Activated CD4-positive, alpha-beta T cell treated with anti-CD3 and anti-CD28 coated beads for 4 hours (primary cell): ENCODE measurements around the gene KYAT1.
A peak's percentile ranks its signal among the peaks of the same experiment; 100 is the strongest.

Source experiments
- DNase-seq, 2 donors: peaks; one replicate each; pipeline ENCODE4 v3.0.0-alpha.2; 2020

KYAT1 gene

DNA sequence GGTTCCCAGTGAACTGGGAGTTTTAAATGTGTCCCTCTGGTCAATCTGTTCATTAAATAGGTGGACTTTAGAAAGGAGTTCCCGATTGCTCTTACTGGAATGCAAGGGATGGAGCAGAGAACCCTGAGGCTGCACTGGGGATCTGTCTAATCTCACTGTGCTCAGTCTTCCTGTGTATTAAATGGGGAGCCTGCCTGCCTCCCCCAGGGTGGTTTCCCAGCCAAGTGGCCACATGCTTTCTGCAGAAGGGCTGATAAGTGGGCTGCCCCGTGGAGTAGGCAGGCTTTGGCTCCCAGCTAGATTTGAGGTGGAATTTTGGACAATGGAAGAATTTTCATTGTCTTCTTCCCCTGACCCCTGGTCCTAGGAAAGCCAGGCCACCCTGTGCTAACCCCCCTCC is 25.0 kb upstream of the KYAT1 start:
- no peak for DNase-seq

DNA sequence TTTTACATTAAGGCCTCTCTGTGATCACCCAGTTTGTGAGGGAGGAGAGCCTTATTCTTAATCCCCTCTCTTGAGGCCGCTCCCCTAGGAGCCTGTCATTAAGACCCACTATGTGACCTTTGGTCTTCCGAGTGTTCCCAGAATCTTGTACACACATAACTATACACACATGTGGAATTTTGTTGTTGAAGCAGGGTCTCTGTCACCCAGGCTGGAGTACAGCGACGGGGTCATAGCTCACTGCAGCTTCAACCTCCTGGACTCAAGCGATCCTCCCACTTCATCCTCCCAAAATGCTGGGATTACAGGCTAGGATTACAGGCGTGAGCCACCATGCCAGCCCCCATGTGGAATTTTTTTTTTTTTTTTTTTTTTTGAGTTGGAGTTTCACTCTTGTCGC is 24.2 kb upstream of the KYAT1 start:
- no peak for DNase-seq

DNA sequence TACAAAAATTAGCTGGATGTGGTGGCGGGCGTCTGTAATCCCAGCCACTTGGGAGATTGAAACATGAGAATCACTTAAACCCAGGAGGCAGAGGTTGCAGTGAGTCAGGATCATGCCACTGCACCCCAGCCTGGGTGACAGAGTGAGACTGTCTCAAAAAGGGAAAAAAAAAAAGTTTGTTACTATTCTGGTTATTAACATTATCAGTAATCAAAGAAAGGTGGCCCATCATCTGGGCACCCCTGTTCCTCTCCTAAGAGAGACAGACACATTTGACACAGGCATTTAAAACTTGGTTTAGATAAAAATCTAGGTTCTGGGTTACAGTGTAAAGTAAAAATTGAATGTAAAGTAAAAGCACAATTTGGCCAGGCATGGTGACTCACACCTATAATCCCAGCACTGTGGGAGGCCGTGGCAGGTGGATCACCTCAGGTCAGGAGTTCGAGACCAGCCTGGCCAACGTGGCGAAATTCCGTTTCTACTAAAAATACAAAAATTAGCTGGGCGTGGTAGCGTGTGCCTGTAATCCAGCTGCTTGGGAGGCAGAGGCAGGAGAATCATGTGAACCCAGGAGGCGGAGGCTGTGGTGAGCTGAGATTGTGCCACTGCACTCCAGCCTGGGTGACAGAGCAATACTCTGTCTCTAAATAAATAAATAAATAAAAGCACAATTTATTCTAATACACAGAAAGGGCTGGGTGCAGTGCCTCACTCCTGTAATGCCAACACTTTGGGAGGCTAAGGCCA is 22.3 kb upstream of the KYAT1 start:
- DNase-seq, result no peak

DNA sequence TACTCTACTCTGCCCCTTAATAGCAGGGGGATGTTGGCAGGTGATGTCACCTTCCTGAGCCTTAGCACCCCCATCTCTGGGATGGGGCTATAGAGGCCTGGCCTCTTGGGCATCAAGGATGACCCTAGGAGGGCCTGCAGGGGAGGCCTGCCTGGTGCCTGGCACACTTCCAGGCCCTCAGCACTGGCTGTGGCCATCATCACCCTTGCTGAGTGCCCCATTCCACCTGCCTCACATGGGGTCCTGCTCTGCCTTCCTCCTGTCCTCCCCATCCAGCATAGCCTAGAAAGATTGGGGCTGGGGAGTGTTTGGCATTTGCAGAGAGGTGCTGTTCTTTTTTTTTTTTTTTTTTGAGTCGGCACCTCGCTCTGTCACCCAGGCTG is 21.3 kb upstream of the KYAT1 start:
- DNase-seq, result no peak

DNA sequence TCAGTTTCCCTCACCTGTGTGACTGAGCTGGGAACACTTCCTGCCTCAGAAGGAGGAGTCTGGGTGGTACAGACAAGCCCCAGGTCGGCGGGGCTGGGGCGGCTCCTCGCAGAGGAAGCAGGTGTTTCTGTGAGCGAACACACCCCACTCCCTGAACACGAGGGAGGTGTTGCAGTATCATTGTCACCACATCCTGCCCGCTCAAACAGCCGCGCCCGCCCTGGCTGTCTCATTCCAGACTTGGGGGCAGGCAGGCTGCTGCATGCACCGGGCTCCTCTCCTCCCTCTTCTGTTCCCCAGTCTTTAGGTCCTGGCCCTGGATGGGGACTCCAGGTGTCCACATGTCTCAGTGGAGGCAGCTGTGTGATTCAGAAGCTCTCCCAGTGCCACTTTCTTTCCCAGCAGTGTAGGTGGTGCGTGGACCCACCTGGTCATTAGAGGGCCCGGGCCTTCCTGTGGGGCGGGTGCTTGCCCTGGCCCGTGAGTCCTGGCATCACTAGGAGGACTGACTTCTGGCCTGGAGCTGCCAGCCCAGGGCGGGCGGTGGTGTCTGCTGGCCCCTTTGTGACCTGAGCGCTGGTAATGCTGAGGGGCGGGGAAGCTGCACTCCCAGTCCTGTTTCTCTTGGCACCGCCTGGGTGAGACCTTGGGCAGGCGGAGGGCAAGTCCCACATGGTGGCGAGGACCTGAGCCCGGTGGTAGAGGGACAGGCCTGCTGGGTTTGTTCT is 20.8 kb upstream of the KYAT1 start:
- peak; percentile 83 to 86 for DNase-seq

DNA sequence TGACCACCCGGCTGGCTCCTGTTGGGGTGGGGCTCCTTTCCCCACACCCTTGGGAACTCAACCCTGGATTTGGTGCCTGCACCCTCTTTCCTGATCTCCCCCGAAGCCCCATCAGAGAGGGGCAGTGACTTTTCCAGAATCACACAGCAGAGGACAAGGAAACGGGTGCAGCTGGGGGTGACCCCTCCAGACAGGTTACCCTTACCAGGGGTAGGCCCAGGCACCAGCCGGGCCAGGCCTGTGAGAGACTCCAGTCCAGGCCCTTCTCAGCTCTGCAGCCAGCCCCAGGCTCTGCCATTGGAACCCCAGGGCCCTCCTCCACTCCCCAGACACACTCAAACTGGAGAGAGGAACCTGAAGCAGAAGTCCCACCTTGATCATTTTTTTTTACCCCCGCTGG is 20.1 kb upstream of the KYAT1 start:
- no peak for DNase-seq

DNA sequence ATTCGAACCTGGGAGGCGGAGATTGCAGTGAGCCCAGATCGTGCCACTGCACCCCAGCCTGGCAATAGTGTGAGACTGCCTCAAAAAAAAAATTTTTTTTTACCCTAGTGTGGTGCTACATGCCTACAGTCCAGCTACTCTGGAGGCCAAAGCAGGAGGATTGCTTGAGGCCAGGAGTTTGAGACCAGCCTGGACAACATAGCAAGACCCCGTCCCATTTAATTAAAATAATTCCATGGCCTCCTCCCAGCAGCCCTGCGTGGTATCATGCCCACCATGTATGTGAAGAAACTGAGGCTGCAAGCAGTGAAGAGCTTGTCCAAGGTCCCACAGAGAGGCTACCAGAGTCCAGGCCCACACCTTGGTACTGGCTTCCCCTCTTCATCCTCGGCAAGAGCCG is 19.6 kb upstream of the KYAT1 start:
- DNase-seq, result no peak

DNA sequence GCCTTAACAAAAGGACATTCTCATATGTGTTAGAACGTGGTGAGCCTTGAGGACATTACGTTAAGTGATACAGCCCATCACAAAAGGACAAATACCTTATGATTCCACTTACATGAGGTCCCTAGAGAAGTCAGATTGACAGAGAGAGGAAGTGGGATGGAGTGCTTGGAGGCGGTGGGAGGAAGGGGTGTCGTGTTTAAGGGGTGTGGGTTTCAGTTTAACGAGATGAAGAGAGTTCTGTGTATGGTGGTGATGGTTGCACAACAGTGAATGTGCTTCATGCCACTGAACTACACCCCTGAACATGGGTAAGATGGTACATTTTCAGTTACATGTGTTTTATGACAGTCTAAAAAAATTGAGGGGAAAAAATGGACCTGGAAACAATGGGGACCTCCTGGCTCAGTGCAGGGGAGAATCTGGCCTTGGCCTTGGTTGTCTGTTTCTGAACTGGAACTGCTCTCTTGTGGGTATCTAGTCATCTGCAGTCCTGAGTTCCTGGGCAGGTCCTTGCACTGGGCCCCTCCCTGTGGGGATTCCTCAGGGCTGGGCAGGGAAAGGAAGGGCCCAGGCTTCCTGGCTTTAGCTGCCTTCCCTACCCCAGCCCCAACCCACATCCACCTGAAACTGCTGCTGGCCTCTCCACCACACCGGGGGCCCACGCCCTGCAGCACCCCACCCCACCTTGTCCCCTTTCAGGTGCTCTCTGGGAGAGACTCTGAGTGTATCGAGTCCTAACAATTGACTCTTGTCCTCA is 18.0 kb upstream of the KYAT1 start:
- DNase-seq, result no peak

DNA sequence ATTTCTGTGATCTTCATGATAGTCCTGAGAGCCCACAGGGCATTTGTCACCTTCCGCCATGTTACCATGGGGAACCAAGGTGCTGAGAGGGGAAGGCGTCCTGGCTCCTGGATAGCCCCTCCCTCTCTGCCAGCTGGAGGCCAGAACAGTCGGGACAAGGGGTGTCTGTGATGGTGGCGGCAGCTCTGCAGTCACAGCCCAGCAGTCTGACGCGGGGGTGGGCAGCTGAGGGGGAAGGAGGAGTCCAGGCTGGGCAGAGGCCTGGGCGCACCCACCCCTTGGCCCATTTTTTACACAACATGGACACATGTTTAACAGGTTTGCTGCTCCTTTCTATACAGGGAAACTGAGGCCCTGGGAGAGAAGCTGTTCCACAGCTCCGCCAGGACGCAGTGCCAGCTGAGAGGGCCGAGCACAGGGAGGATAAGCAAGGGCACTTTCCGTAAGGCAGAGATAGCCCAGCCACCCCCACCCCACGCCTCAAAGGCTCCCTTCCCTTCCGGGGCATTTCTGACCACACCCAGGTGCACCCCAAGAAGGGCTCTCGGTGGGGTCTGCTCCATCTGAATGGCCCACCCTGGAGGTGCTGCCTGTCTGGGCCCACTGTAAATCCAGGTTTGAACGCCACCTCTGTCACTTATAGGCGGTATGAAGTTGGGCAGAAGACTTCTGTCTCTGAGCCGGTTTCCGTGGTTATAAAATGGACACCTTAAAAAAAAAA is 17.3 kb upstream of the KYAT1 start:
- DNase-seq, result no peak

DNA sequence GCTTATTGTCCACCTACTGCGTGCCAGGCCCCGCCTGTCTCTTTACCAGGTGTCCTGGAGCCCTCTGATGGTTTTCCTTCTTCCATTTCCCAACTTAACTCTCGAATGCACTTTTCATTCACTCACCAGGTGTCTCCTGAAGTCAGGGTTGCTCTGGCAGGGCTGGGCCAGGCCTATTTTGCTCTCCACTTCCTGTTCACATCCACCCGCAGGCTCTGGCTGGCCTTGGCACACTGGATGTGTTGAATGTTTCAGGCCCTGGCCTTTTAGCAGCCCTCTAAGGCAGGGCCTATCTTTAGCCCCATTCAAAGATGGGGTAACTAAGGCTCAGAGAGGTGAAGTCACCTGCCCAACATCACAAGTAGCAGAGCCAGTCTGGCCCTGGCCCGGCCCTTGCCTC is 16.6 kb upstream of the KYAT1 start:
- no peak for DNase-seq

DNA sequence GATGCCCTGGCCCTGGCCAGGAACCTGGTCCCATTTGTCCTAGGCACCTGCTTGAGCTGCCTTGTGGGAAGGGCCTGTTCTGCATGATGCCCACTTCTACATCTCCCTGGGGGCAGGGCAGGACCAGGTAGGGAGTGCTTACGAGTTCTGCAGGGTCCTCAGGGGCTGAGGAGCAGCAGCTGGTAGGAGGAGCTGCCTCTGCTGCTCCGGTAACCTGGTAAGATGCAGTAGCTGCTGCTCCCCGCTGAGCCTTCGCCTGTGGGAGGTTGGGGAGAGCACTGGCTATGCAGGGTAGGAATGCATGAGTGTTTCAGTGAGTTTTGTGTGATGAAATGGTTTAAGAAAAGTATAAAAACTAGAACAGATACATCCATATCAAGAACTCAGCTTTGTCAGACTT is 13.8 kb upstream of the KYAT1 start:
- DNase-seq, result no peak

DNA sequence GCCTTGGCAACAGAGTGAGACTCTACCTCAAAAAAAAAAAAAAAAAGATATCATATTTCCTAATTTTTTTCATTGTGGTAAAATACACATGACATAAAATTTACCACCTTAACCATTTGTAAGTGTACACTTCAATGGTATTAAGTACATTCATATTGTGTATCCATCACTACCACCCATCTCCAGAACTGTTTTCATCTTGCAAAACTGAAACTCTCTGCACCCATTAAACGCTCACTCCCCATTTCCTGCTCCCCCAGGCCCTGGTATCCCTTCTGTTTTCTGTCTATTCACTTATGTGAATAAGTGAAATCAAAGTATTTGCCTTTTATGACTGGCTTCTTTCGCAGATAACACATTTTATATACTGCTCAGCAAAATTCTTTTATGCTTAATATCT is 13.0 kb upstream of the KYAT1 start:
- DNase-seq, result no peak

DNA sequence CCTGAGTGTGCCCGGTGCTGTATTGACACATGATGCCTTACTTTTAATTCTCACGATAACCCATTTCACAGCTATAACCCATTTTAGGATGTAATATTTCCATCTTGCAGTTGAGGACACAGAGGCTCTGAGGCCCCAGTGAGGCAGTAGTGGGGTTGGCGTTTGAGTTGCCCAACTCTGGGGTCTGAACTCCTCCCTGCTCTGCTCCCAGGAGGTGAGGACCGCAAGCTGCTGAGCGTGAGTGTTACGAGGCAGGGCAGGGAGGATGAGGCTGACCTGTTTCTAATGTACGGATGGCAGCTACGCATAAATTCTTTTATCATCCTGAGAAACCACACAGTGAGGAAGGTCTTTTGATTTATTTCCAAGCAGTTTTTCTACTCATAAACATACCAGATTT is 11.6 kb upstream of the KYAT1 start:
- DNase-seq, result no peak

DNA sequence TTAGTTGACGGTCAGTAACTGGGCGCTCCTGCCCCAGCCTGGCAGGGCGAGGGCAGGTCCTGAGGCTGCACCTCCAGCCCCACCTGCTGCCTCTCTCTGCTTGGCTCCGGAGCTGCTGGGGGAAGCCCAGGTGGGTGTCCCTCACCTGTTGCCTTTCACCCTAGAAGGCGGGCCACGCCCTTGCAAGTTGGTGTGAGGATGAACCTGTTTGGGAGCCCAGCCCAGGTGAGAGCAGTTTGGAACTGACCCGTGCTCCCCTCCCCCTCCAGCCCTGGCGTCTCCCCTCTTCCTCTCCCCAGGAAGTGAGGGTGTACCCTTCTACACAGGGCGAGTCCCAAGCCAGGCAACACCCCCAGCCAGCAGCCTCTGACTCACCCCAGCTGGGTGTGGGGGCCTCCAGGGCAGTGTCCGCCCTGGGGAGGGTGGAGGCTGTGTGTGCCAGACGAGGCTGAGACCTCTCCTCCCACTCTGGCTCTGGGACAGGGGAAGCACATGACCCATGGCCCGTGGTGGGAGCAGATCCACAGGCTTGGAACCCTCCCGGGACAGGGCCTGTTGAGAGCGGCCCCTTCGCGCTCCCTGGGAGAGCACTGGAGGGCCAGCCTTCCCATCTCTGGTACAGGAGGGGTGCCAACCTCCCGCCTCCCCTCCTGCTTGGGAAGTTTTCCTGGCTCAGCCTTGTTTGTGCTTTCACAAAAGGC is 10.6 kb upstream of the KYAT1 start:
- DNase-seq, result no peak

DNA sequence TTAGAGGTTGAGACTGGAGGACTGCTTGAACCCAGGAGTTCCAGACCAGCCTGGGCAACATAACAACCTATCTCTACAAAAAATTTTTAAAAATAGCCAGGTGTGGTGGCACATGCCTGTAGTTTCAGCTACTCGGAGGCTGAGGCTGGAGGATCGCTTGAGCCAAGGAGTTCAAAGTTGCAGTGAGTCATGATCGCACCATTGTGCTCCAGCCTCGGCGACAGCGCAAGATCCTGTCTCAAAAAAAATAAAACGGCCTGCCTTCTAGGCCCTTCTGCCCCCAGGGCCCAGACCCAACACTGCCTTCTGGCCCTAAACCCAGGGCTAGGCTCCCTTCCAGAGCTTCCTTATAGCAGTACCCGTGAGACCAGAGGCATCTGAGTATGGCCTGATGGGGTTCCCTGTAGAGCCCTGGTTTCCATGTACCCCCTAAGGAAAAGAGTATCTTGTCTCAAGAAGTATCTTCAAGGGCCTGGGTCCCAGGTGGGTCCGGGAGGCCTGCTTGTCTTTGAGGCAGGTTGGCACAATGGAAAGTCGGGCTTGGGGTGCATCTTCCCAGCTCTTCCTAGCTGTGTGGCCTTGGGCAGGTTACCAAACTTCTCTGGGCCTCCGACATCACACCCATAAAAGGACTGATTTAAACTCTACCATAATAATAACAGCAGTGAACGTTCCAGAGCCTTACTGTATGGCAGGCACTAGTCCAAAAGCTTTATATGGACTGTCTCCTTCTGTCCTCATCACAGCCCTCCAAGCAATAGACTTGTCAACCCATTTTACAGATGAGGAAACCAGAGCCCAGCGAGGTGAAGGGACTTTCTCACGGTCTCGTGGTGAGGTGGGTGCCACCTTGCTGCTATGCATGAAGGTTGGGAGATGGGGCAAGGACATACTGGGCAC is 9.8 kb upstream of the KYAT1 start:
- DNase-seq, result no peak

DNA sequence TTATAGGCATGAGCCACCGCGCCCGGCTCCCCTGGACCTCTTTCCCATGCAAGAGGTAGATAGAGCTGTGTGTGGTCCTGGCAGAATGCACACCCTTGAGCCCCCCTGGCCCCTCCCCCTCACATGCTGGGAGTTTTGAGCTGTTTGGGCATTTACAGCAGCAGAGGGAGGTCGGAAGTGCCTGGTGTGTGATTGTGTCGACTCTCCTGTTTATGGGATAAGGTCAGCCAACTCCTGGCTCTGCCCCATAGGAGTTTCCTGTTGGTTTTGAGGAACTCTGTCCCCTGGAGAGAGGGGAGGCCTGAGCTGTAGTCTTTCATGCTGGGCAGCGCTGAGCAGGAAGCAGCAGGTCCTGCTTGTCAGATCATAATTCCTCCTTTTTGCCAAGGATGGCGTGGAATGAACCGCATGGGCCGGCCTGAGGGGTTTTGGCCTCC is 6.2 kb upstream of the KYAT1 start:
- DNase-seq, result no peak

DNA sequence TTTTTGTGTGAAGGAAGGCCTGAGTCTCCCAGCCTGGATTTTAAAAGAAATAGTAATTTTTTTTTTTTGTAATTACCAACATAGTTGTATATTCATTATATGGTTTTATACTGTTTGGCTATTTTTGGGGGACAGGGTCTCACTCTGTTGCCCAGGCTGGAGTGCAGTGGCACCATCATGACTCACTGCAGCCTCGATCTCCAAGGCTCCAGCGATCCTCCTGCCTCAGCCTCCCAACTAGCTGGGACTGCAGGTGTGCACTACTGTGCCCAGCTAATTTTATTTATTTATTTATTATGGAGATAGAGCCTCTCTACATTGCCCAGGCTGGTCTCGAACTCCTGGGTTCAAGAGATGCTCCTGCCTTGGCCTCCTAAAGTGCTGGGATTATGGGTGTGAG is 5.3 kb upstream of the KYAT1 start:
- no peak for DNase-seq

DNA sequence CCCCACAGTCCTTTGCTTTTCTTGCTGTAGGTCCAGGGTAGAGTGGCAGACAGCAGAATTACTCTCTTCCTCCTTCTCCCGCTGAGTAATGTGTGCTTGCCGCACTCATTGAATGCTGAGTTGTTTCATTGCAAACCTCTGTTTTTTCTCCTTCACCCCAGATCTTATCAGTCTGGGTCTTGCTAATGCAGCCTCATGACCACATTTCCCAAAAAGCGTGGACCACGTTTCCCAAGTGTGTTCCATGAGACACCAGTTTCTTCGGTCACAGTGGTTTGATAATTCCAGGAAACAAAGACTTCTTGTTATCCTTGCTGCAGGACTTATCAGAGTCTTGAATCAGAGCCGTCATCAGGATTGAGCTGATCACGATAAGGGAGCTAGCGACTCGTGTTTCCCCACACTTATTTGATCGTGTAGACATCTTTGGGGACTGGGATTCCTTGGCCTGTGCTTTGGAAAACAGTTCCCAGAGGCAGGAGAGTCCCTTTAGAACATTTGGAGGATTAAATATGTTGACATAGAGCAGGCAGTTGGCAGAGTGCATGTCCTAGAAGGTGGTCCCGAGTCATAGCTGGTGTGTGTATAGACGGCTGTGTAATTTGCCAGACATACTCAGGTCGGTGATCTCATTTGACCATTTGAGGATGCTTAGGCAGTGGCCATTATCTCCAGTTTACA is 4.6 kb upstream of the KYAT1 start:
- no peak for DNase-seq

DNA sequence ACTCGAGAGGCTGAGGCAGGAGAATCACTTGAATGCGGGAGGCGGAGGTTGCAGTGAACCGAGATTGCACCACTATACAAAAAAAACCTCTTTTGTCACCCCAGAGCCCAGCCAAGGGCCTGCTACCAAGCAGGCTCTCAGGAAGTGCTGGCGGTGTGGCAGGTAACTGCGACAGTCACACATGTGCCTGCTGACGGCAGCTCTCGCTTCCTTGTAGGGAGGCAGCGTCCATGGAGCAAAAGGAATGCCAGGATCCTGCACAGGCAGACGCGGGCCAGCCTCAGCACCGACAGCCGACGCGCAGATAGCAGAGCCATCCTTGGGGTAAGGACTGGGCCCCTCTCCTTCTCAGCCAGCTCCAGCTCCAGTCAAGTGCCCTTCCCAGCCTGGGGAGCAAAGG is 4.0 kb upstream of the KYAT1 start:
- no peak for DNase-seq

DNA sequence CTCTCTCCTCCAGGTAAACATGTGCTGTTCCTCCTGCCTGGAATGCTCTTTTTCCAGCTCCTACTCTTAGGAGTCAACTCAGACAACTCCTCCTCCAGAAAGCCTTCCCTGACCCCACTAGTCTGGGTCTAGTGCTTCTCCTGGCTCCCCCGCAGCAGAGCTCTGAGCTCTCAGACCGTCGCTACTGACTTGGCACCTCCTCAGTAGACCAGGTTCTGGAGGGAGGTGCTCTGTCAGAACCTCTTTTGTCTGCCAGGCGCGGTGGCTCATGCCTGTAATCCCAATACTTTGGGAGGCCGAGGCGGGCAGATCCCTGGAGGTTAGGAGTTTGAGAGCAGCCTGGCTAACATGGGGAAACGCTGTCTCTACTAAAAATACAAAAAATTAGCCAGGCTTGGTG is 3.6 kb upstream of the KYAT1 start:
- no peak for DNase-seq

DNA sequence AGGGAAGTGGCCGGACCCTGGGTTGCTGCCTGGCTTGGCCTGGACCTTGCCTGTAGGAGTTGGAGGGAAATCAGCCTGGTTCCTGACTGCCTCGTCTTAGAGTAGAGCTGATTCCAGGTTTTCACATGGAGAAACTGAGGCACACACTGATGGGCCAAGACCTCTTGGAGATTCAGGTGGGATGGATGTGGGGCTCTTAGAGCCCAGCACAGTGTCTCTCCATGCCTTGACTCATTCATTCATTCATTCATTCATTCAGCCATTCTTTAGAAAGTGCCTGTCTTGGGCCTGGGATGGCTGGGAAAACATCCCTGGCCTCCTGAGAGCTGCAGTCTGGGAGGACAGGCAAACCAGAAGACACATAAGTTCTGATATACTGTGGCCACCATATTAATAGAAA is 2.4 kb upstream of the KYAT1 start:
- no peak for DNase-seq
